GM20000 (cell line): ENCODE measurements around the gene RANBP3.

ENCODE experiments used
- DNase-seq: peaks from one replicate; pipeline ENCODE4 v3.0.0; 2012; ENCODE audit warnings: low spot score
- TF ChIP-seq, protein P1 (sequence below): IDR thresholded peaks from 2 replicates; pipeline ENCODE4 v1.5.1; 2012; ENCODE audit warnings: mild to moderate bottlenecking, control low read depth; ENCODE audit errors: extremely low read depth, missing control alignments

Gene RANBP3

DNA sequence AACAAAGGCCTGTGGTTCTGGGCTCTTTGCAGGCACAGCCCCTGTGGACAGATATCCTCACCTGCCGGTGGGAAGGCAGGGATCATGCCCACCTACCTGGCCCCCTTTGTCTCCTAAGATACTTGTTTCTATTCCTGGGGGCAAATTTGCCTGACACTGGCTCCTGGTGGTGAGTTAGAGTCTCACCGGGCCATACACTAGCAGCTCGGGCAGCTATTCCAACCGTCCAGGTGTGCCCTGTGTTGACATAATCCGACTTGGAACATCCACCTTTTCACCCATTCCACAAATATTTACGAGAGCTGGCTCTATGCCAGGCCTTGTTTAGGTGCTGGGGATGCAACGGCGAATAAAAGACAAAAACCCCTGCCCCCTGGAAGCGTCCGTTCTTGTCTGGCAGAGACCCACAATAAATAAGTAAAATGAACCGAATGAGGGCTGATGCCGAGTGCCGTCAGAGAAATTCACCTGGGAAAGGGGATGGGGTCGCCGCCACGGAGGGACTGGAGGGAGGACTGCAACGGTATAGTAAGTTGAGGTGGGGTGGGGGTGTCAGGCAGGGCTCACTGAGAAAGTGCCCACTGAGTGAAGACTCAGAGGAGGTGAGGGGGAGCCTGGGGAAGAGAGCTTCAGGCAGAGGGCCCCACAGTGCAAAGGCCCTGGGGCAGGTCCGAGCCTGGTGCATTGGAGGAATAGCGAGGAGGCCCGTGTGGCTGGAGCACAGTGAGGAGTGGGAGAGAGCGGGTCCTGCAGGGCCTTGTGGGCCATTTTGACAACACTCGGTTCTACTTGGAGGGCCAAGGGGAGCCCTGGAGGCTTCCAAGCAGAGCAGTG lies 43.2 kb upstream of the RANBP3 start:
- TF ChIP-seq, protein P1, sequence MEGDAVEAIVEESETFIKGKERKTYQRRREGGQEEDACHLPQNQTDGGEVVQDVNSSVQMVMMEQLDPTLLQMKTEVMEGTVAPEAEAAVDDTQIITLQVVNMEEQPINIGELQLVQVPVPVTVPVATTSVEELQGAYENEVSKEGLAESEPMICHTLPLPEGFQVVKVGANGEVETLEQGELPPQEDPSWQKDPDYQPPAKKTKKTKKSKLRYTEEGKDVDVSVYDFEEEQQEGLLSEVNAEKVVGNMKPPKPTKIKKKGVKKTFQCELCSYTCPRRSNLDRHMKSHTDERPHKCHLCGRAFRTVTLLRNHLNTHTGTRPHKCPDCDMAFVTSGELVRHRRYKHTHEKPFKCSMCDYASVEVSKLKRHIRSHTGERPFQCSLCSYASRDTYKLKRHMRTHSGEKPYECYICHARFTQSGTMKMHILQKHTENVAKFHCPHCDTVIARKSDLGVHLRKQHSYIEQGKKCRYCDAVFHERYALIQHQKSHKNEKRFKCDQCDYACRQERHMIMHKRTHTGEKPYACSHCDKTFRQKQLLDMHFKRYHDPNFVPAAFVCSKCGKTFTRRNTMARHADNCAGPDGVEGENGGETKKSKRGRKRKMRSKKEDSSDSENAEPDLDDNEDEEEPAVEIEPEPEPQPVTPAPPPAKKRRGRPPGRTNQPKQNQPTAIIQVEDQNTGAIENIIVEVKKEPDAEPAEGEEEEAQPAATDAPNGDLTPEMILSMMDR = no peak
- no peak for DNase-seq

DNA sequence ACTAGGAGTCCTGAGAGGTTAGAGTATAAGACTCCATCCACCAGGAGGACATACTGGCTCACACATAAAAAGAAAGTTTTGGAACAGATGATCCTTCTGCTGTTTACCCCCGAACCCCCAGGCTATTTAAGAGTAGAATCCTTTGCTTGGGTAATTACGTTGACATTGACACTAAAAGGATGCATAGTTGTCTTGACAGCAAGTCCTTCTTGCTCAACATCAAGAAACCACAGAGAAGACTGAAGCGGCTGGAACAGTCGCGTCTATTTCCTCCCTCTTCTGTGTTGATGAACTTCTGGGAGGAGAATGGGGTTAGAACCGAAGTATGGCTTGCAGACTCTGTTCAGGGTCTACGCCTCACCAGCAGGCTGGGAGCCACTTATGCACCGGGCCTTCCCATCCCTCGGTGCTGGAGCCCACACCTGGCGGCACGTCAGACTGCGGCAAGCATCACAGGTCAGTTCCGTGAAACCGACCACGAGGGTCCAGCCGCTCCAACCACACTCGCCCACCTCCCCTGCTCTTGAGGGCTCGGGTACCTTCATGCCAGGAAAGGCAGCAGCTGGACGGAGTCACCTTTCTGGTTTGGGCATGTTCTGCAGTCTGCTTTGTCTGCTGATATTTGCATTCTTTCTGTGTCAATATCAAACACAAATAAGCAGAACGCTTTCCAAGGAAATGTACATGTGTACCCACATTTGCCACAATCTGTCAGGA lies 42.4 kb upstream of the RANBP3 start:
- no peak for DNase-seq
- TF ChIP-seq, protein P1 = no peak

DNA sequence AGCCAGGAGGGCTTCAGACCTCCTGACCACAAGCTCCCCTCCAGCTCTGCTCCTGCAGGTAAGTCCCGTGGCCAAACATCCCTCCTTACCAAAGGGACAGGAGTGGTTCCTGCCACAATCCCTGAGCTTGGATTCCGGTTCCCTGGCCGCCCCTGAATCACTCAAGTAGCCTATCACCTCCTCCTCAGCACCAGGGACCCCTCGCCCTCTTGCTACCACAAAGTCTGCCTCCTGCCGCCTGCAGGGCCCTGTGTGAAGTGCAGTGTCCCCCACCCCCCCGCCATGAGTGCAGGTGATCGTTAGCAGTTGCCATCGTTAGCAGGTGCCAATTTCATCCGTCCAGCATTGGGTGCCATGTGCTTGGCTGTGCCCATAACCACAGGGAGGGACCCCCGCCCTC lies 40.8 kb upstream of the RANBP3 start:
- TF ChIP-seq, protein P1 = no peak
- peak; percentile 6 for DNase-seq

DNA sequence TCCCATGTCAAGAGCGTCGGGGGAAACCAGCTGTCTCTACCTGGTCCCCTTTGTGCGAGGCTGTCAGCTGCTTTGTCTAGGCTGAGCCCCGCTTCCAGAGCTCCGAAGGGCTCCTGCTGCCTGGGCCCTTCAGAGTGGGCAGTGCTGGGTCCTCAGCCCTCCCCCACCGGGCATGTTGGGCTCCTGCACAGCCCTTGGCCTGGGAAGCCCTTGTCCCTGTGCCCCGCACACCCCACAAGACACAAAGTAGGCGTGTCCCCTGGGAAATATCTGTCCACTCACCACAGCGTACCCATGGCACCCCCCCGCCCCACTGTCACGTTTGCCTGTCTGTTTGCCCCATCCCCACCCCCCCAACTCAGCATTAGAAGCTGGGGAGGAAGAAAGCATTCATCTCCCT lies 39.6 kb upstream of the RANBP3 start:
- no peak for DNase-seq
- TF ChIP-seq, protein P1 = no peak

DNA sequence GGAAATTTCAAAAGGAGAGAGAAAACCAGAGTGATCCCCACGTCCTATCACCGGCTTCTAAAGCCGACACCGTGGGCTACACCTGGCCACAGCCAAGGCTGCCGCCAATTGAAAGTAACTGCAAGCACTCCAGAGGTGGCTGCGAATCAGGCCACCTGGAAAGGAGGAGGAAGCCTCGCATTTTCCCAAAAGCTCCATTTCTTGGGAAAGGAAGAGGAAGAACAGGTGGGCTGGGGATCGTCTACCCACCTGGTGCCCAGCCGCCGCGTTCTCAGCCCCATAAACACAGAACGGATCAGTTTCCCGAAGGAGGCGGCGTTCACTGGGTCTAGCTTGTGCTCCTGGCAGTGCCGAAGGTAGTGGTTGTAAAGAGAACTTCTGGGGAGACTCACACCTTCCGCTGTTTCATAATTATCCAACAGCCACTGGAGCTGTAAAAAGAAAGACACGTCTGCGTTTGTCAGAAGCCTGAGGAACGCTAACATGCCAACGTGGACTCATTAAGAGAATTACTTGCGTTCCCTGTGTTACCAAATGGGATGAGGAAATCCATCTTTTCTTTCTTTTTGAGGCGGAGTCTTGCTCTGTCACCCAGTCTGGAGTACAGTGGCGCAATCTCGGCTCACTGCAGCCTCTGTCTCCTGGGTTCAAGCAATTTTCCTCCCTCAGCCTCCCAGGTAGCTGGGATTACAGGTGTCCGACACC lies 38.1 kb upstream of the RANBP3 start:
- no peak for DNase-seq
- TF ChIP-seq, protein P1 = no peak

DNA sequence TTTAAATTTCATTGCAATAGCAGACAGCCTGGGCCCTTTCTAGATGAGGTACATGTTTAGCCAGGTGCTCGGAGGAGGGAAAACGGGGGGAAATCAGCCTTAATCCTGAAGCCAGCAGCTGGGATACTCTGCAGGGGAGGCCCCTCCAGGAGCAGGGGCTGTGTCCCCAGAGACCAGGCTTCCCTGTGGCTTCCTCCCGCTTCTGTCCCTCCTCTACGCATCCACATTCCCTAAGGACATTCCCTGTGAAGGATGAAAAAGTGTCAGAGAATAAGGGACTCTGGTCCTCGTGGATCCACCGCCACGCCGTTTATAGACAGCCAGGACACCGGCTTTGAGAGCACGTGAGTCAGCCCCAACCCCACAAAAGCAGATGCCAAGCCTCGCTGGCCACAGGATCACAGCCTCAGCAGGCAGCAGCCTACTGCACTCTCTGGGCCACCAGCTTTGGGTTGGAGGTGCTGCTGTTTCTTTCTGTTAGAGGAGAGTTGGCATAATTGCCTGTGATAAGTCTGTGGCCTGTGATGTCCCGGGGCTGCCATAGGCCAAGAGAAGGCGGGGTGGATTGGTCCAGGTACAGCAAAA lies 36.7 kb upstream of the RANBP3 start:
- DNase-seq = no peak
- TF ChIP-seq, protein P1 = no peak
